NCI-H1436 treated with DMSO at 0.1 percent for 48 hours (cell line): ENCODE measurements around the gene SBF2.
"Not testable (repeated sequence)": the region's sequence is repeated elsewhere in the genome, so short reads cannot be mapped to it uniquely, and the experiment has no call there.

ENCODE experiments used
- DNase-seq: peaks from one replicate; lab custom pipeline; 2025; lab: John Stamatoyannopoulos, UW

SBF2 gene

DNA sequence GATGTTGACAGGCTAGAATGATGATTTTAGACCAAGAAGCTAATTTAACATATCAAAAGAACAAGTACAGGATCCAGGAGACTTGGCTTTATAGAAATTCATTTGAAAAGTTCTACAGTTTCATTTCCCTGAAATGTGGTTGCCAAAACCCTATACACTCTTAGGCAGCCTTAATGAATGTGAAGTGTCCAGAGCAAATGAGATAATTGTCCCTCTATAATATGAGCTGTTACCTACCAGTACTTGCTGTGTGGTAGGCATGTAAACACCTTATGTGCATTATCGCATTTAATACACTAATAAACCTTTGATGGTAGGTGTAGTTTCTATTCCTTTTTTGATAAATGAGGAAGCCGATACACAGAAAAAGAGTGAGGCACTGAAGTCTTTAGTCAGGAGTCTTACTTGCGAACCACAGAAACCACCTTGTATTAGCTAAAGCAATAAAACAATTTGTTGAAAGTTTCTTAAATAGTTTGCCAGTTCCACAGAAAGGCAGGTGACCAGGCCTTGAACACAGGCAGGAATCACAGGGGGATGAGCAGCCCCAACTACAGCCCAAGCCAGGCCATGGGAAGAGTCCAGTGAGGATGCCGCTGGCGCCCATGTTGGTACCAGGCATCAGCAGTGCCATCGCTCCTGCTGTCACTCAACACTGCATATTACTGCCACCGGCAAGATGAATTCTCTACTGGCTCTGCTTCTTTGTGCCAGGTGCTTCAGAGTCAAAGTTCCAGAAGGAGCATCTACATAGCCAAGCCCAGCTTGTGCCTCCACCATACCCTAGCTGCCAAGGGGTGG, 548.4 kb downstream of the SBF2 start:
- DNase-seq = no peak

- DNase-seq = not testable (repeated sequence)
Measured at GRCh38 chr11:9743512-9743911, 550.5 kb downstream of the SBF2 start.

DNA sequence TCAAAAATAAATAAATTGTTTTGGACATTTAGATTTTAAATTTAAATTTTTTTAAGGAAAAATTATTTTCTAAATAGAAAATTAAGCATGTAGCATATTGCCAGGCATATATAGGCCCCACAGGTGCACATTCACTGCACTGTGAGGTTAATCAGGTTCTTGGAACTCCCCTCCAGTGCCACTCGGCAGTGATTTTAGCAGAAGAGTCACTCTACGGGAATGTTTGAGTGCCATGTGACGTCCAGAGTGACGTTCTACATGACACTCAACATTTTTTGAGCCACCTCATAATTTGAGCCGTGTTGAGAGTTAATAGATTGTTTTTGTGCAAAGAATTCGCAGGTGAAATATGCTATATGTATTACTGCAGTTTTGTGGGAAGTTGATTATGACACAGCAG, 552.8 kb downstream of the SBF2 start:
- DNase-seq = no peak

- DNase-seq = no peak
Measured at GRCh38 chr11:9740202-9740883, 553.7 kb downstream of the SBF2 start.

- no peak for DNase-seq
Measured at GRCh38 chr11:9739123-9739900, 554.7 kb downstream of the SBF2 start.

- no peak for DNase-seq
Measured at GRCh38 chr11:9738707-9739106, 555.3 kb downstream of the SBF2 start.

- no peak for DNase-seq
Measured at GRCh38 chr11:9738116-9738515, 555.9 kb downstream of the SBF2 start.

DNA sequence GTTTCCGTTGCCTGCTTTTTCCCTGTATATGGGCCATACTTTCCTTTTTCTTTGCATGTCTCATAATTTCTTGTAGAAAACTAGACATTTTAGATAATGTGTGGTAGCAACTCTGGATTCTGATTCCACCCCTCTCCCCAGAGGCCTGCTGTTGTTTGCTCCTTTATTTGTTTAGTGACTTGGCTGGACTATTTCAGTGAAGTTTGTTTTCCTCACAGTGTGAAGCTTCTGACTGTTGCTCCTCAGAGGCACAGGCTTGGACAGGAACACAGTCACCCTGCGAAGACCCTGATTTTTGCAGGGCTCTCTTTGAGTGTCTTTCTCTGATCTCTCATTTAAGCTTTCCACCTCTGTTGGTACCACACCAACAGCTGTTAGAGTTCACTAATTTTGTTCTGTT, 557.7 kb downstream of the SBF2 start:
- no peak for DNase-seq

DNA sequence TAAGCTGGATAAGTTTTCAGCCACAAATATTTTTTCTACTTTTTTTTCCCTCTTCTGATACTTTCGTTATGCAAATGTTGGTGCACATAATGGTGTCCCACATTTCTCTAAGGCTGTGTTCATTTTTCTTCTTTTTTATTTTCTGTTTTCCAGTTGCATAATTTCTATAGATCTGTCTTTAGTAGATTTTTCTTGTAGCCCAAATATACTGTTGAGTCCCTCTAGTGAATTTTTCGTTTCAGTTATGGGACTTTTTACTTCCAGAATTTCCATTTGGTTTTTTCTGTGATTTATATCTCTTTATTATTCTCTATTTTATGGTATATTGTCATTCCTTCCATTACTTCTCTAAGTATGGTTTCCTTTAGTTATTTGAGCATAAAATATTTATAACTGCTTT, 558.1 kb downstream of the SBF2 start:
- no peak for DNase-seq

DNA sequence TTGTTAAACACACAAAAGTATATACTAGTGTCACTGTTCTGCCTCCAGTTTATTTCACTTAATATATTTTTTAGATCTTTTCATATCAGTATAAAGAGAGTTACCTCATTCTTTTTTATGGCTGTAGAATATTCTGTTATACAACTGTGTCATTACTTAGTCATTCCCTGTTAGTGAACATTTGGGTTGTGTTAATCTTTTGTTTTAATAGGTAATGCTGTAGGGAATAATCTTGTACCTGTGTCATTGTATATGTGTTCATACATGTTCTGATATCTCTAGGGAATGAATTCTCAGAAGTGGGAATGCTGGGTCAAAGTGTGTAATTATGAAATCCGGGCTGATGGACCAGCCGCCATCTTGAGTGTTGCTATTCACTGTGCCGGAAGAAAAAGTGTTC, 558.8 kb downstream of the SBF2 start:
- no peak for DNase-seq

DNA sequence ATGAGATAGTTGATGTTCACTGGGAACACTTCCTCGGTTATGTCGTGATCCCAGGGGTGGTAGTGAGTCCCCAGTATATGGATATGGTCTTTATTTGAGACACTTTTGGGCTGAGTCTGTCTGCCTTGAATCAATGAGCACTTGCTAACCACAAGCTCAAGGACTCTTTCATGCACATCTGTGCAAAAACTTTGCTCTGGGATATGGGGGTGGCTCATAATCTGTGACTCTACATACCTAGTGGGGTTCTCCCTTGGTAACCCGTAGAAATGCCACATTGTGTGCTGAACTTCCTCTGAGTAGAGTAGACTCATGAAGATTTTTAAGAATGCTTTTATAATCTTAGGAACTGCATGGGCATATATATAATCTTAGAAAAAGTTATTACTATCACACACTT, 560.8 kb downstream of the SBF2 start:
- DNase-seq = no peak

DNA sequence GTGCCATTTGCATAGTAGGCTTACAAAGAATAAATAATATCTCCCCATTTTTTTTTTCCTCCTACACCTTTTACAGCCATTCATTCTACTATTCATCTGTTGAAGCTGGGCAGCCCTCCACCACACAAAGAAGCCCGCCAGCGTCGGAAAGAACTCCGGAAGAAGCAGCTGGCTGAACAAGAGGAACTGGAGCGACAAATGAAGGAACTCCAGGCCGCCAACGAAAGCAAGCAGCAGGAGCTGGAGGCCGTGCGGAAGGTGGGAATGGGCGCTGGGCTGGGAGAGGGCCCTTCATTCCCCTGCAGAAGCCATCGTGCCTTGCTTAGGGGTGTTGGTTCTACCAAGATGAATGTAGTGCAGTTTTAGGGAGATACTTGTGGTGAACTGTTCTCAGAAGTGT, 561.6 kb downstream of the SBF2 start:
- no peak for DNase-seq

DNA sequence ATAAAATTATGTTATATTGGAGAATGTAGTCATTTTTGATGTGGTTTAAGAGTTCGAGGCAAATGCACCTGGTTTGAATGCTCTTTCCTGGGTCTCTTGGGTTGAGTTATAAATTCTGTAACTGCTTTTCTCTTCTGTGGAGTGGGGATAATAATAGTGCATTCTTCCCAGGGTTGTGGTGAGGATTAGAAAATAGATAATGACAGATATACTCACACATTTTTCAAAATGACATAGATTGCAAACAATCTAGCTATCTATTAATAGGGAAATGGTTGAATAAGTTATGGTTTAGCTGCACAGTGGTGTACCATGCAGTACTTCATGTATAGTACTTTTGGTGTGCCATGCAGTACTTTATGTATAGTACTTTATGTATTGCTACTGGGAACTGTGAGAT, 562.8 kb downstream of the SBF2 start:
- DNase-seq = no peak
